B cell (primary cell): ENCODE data around the gene PRR33.
"Not testable (repeated sequence)": the region's sequence is repeated elsewhere in the genome, so short reads cannot be mapped to it uniquely, and the experiment has no call there.

Experiments used
- EZH2 ChIP-seq: IDR thresholded peaks from 2 replicates; pipeline ENCODE4 v1.6.1; 2012; ENCODE audit warnings: borderline replicate concordance, low read depth, mild to moderate bottlenecking, moderate library complexity, low read length; ENCODE audit not compliant: insufficient read depth, poor library complexity, severe bottlenecking
- TF ChIP-seq, protein P1 (sequence below): fragments of 200-600 bp; IDR thresholded peaks from one replicate; pipeline ENCODE4 v1.8.0; 2022; ENCODE audit warnings: antibody characterized with exemption, mild to moderate bottlenecking

- TF ChIP-seq, protein P1, sequence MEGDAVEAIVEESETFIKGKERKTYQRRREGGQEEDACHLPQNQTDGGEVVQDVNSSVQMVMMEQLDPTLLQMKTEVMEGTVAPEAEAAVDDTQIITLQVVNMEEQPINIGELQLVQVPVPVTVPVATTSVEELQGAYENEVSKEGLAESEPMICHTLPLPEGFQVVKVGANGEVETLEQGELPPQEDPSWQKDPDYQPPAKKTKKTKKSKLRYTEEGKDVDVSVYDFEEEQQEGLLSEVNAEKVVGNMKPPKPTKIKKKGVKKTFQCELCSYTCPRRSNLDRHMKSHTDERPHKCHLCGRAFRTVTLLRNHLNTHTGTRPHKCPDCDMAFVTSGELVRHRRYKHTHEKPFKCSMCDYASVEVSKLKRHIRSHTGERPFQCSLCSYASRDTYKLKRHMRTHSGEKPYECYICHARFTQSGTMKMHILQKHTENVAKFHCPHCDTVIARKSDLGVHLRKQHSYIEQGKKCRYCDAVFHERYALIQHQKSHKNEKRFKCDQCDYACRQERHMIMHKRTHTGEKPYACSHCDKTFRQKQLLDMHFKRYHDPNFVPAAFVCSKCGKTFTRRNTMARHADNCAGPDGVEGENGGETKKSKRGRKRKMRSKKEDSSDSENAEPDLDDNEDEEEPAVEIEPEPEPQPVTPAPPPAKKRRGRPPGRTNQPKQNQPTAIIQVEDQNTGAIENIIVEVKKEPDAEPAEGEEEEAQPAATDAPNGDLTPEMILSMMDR: not testable (repeated sequence)
- TF ChIP-seq EZH2: not testable (repeated sequence)
Measured at GRCh38 chr11:1874441-1875092, 17.1 kb downstream of the PRR33 start.
